ENCODE results near the gene SSBP1. TPM values are rescaled to one million over a fixed set of nuclear protein-coding genes. Genes with fewer than 3 reads are reported as not detected.
A peak's percentile ranks its signal among the peaks of the same experiment; 100 is the strongest.

SSBP1 gene
- total and polyA plus RNA-seq, 2 of the 8 experiments (the other 6 are each of a cell fraction or from before 2014, with no cell fraction given) = 136 to 254 TPM

- DNase-seq (ENCODE audit: low read depth in 1 of 2, low spot score in 2 of 2) = no peak
- no peak overlapping the region for H4K5ac ChIP-seq (ENCODE audit: insufficient read length, low read depth, low read length)
- ChIA-PET POLR2A (ENCODE audit: partially characterized antibody) (interaction anchor here (0.9 to 1.0 kb wide), 3 partner anchors 9 to 33 kb away, joined by 3 read pairs; no protein-coding TSS in a partner anchor), CTCF (ENCODE audit: partially characterized antibody) (interaction anchor here (1.1 to 3.7 kb wide), 8 partner anchors 10 to 593 kb away, joined by 3 to 15 read pairs (median 4); partner anchors contain the start of gene SSBP1)
- no peaks in the 10 kb centered on the region for H3K79me2 ChIP-seq (ENCODE audit: control insufficient read depth in 1 of 2, insufficient read depth in 2 of 2, low read length in 2 of 2)
- H2BK20ac ChIP-seq (ENCODE audit: low read length) = no peak overlapping the region
- no peaks in the 10 kb centered on the region for H3K9me3 ChIP-seq (ENCODE audit: insufficient read depth in 2 of 2, low read depth in 1 of 2, low read length in 1 of 2)
- H3K23ac ChIP-seq (ENCODE audit: insufficient read length) = no peak overlapping the region
- peaks cover 0 to 8% (median 0%) of the 10 kb centered on the region in 4 experiments; a peak in 1 of 7 replicates for H3K4me1 ChIP-seq (replicated peaks in 1 of 4; ENCODE audit: control insufficient read depth in 3 of 4, insufficient read depth in 4 of 4, low read length in 3 of 4)
- H3K9ac ChIP-seq (replicated peaks in 1 of 4; ENCODE audit: extremely low read depth in 1 of 4, low read depth in 3 of 4, low read length in 3 of 4) = no peak overlapping the region
- no peak overlapping the region for H2BK5ac ChIP-seq (ENCODE audit: low read depth, low read length)
- no peak overlapping the region for H2AFZ ChIP-seq (ENCODE audit: low read length)
- H2AK5ac ChIP-seq (ENCODE audit: low read depth, low read length) = no peak overlapping the region
- no peak overlapping the region for H3K4ac ChIP-seq (replicated peaks; ENCODE audit: insufficient read length, low read depth, low read length)
- no peaks in the 10 kb centered on the region for H3K79me1 ChIP-seq (ENCODE audit: low read depth, low read length)
- no peak overlapping the region for H3K4me2 ChIP-seq (ENCODE audit: insufficient read depth in 1 of 2, low read depth in 2 of 2, low read length in 2 of 2)
- H3K27me3 ChIP-seq (replicated peaks in 1 of 4; ENCODE audit: control insufficient read depth in 3 of 4, extremely low read depth in 1 of 4, insufficient read depth in 3 of 4, low read length in 3 of 4) = no peaks in the 10 kb centered on the region
- H3K4me3 ChIP-seq (ENCODE audit: extremely low read depth in 1 of 4, insufficient read depth in 2 of 4, low read depth in 3 of 4, low read length in 4 of 4) = no peak overlapping the region
- H4K91ac ChIP-seq (replicated peaks; ENCODE audit: insufficient read length, low read length) = no peak overlapping the region
- H4K20me1 ChIP-seq (replicated peaks in 1 of 2; ENCODE audit: control insufficient read depth in 1 of 2, insufficient read depth in 2 of 2, low read length in 2 of 2) = no peaks in the 10 kb centered on the region
- WGBS, 2 experiments (ENCODE audit: extremely low coverage in 1 of 2, insufficient coverage in 1 of 2, insufficient read length in 1 of 2, insufficient replicate concordance in 2 of 2, low coverage in 1 of 2, low lambda C conversion rate in 2 of 2, missing lambda C conversion rate in 1 of 2) = 85% methylated on average over 4 of the region's 4 CpGs; no CpG with 5 or more reads in 1 of the 2 experiments
- no peak overlapping the region for H4K8ac ChIP-seq (ENCODE audit: extremely low read depth, insufficient read depth, low read length)
- FAIRE-seq = no peak
- no peak overlapping the region for H3K56ac ChIP-seq (replicated peaks; ENCODE audit: insufficient read length, low read depth, low read length)
- TF ChIP-seq CREB1 (IDR thresholded peaks at IDR 0.05) (no peak), USF2 (IDR thresholded peaks at IDR 0.05; ENCODE audit: low read length) (no peak), TBP (IDR thresholded peaks at IDR 0.05; ENCODE audit: low read depth, low read length) (no peak), KDM1A (IDR thresholded peaks at IDR 0.05; ENCODE audit: borderline replicate concordance, low read length) (no peak), HDAC6 (IDR thresholded peaks at IDR 0.05; ENCODE audit: low read depth, low read length) (no peak), POU5F1 (IDR thresholded peaks at IDR 0.05; ENCODE audit: low read depth, low read length) (no peak)
- H3K18ac ChIP-seq (ENCODE audit: extremely low read depth, low read length) = no peak overlapping the region
- H2BK12ac ChIP-seq (ENCODE audit: low read depth, low read length) = no peak overlapping the region; the same call in 1 of the 2 replicates
- no peaks in the 10 kb centered on the region for H3K36me3 ChIP-seq (ENCODE audit: control insufficient read depth in 2 of 4, insufficient read depth in 4 of 4, low read length in 3 of 4)
- no peak overlapping the region for H3K27ac ChIP-seq (ENCODE audit: low read depth, low read length)
- no peaks in the 10 kb centered on the region; the same call in 1 of the 2 replicates for H3K23me2 ChIP-seq (ENCODE audit: low read depth, low read length)
- H3K14ac ChIP-seq (ENCODE audit: insufficient read length) = no peak overlapping the region
- H2BK120ac ChIP-seq (replicated peaks; ENCODE audit: low read depth, low read length) = no peak overlapping the region
- 0 out of 2 replicates have a peak overlapping the region, but pooled peaks have one; percentile 54 for H2BK15ac ChIP-seq (ENCODE audit: low read length)
These were observed 28.4 kb upstream of the SSBP1 start for GRCh38 chr7:141709749-141710148.
